MM.1S (cell line): Measurements from ENCODE around the gene SSC5D.

Source experiments
- DNase-seq: peaks from one replicate; pipeline ENCODE4 v3.0.0-alpha.2; 2015
- H2AFZ ChIP-seq: fragments of 300-600 bp; sonication (generic); 2 replicates; pipeline ENCODE4 v1.6.0; 2016; ENCODE audit warnings: antibody characterized with exemption, low read length
- H3F3A ChIP-seq: fragments of 300-600 bp; sonication (generic); 2 replicates; pipeline ENCODE4 v1.6.1; 2016; ENCODE audit warnings: mild to moderate bottlenecking, antibody characterized with exemption, low read length, moderate library complexity, mixed read lengths; ENCODE audit not compliant: insufficient read depth
- H3K27ac ChIP-seq: fragments of 300-600 bp; sonication (generic); 2 replicates; pipeline ENCODE4 v1.5.1; 2016; ENCODE audit warnings: mild to moderate bottlenecking, low read length
- H3K27me3 ChIP-seq: fragments of 300-600 bp; sonication (generic); replicated peaks from 2 replicates; pipeline ENCODE4 v1.6.0; 2016; ENCODE audit warnings: low read length; ENCODE audit not compliant: insufficient read depth
- H3K36me3 ChIP-seq: fragments of 300-600 bp; sonication (generic); replicated peaks from 2 replicates; pipeline ENCODE4 v1.6.1; 2016; ENCODE audit warnings: mild to moderate bottlenecking, low read length, mixed read lengths; ENCODE audit not compliant: insufficient read depth
- H3K4me1 ChIP-seq: fragments of 300-600 bp; sonication (generic); 2 replicates; pipeline ENCODE4 v1.6.1; 2016; ENCODE audit warnings: low read length, mixed read lengths
- H3K4me2 ChIP-seq: fragments of 300-600 bp; sonication (generic); 2 replicates; pipeline ENCODE4 v1.6.0; 2016; ENCODE audit warnings: low read depth, low read length
- H3K4me3 ChIP-seq: fragments of 300-600 bp; sonication (generic); 2 replicates; pipeline ENCODE4 v1.5.1; 2016; ENCODE audit warnings: low read length, mixed read lengths
- H3K79me2 ChIP-seq: fragments of 300-600 bp; sonication (generic); 2 replicates; pipeline ENCODE4 v1.6.1; 2016; ENCODE audit warnings: mixed run types, low read length, mixed read lengths
- H3K9ac ChIP-seq: fragments of 300-600 bp; sonication (generic); 2 replicates; pipeline ENCODE4 v1.6.1; 2016; ENCODE audit warnings: low read length, mixed read lengths
- H3K9me2 ChIP-seq: fragments of 300-600 bp; sonication (generic); replicated peaks from 2 replicates; pipeline ENCODE4 v1.6.1; 2016; ENCODE audit warnings: mild to moderate bottlenecking, low read length, mixed read lengths; ENCODE audit not compliant: insufficient read depth
- H3K9me3 ChIP-seq: fragments of 300-600 bp; sonication (generic); replicated peaks from 2 replicates; pipeline ENCODE4 v1.6.1; 2016; ENCODE audit warnings: mild to moderate bottlenecking, low read length, mixed read lengths; ENCODE audit not compliant: insufficient read depth
- H4K20me1 ChIP-seq: fragments of 300-600 bp; sonication (generic); 2 replicates; pipeline ENCODE4 v1.6.1; 2016; ENCODE audit warnings: mild to moderate bottlenecking, low read length, moderate library complexity, mixed read lengths; ENCODE audit not compliant: insufficient read depth
- CTCF ChIP-seq: fragments of 300-600 bp; sonication (generic); IDR thresholded peaks from 2 replicates; pipeline ENCODE4 v1.5.1; 2016; ENCODE audit warnings: antibody characterized with exemption, low read length, mixed read lengths
- EZH2 ChIP-seq: fragments of 300-600 bp; sonication (generic); optimal IDR thresholded peaks from 2 replicates; pipeline ENCODE3; 2017; ENCODE audit warnings: low read depth, mild to moderate bottlenecking, antibody characterized with exemption, low read length, mixed read lengths
- EZH2phosphoT487 ChIP-seq: fragments of 300-600 bp; sonication (generic); IDR thresholded peaks from 2 replicates; pipeline ENCODE4 v1.6.1; 2018; ENCODE audit warnings: antibody characterized with exemption, low read length

The SSC5D gene

GRCh38 chr19:55527197-55528029 is 39.2 kb downstream of the SSC5D start:
- Histone ChIP-seq H3K9me2 (no peaks in the 10 kb centered on the region), H3K27me3 (peaks cover 63% of the 10 kb centered on the region), H3K4me1 (no peaks in the 10 kb centered on the region), H4K20me1 (no peaks in the 10 kb centered on the region), H3K4me2 (no peak overlapping the region), H3K79me2 (no peaks in the 10 kb centered on the region), H3K4me3 (no peak overlapping the region), H2AFZ (no peak overlapping the region), H3K9ac (no peak overlapping the region), H3K27ac (no peak overlapping the region), H3F3A (no peaks in the 10 kb centered on the region), H3K9me3 (no peaks in the 10 kb centered on the region), H3K36me3 (no peaks in the 10 kb centered on the region)
- no peak for TF ChIP-seq EZH2
- TF ChIP-seq EZH2phosphoT487, result no peak
- no peak for TF ChIP-seq CTCF
- no peak for DNase-seq

GRCh38 chr19:55528030-55528803 is 40.0 kb downstream of the SSC5D start:
- Histone ChIP-seq H4K20me1 (no peaks in the 10 kb centered on the region), H3K27me3 (peaks cover 63% of the 10 kb centered on the region), H3K9ac (no peak overlapping the region), H3F3A (no peaks in the 10 kb centered on the region), H3K4me1 (no peaks in the 10 kb centered on the region), H3K4me2 (no peak overlapping the region), H3K36me3 (no peaks in the 10 kb centered on the region), H3K4me3 (no peak overlapping the region), H3K27ac (no peak overlapping the region), H3K79me2 (no peaks in the 10 kb centered on the region), H3K9me3 (no peaks in the 10 kb centered on the region), H2AFZ (no peak overlapping the region), H3K9me2 (no peaks in the 10 kb centered on the region)
- TF ChIP-seq CTCF (no peak), EZH2phosphoT487 (no peak), EZH2 (no peak)
- no peak for DNase-seq

GRCh38 chr19:55529636-55530234 is 41.5 kb downstream of the SSC5D start:
- H3K4me2 ChIP-seq, result no peak overlapping the region

More at GRCh38 chr19:55529636-55530234, 41.5 kb downstream of the SSC5D start:
- H3K4me1 ChIP-seq, result no peaks in the 10 kb centered on the region
- H2AFZ ChIP-seq, result no peak overlapping the region
- TF ChIP-seq EZH2phosphoT487, result no peak
- TF ChIP-seq CTCF, result no peak
- no peaks in the 10 kb centered on the region for H3K36me3 ChIP-seq
- no peaks in the 10 kb centered on the region for H3F3A ChIP-seq
- H3K27ac ChIP-seq, result no peak overlapping the region
- no peaks in the 10 kb centered on the region for H3K79me2 ChIP-seq
- no peaks in the 10 kb centered on the region for H3K9me3 ChIP-seq
- H3K9me2 ChIP-seq, result no peaks in the 10 kb centered on the region
- no peaks in the 10 kb centered on the region for H4K20me1 ChIP-seq
- no peak overlapping the region for H3K9ac ChIP-seq
- peaks cover 57% of the 10 kb centered on the region for H3K27me3 ChIP-seq
- no peak for DNase-seq
- H3K4me3 ChIP-seq, result no peak overlapping the region
